Mucosa of rectum (tissue), 2 donors: ENCODE results near the gene TWF2.

Source experiments
- H3K27ac ChIP-seq, 2 donors: one replicate each; pipeline ENCODE4 v1.7.0; 2013; ENCODE audit warnings: inconsistent platforms in 2 of 2, low read depth in 2 of 2, low read length in 2 of 2
- H3K27me3 ChIP-seq, 2 donors: one replicate each; pipeline ENCODE4 v1.7.0; 2013; ENCODE audit warnings: low read length in 2 of 2; ENCODE audit not compliant: control insufficient read depth in 2 of 2, insufficient read depth in 2 of 2
- H3K36me3 ChIP-seq, 2 donors: one replicate each; pipeline ENCODE4 v1.7.0; 2013; ENCODE audit warnings: low read length in 2 of 2; ENCODE audit not compliant: control insufficient read depth in 2 of 2, insufficient read depth in 2 of 2
- H3K4me1 ChIP-seq, 2 donors: one replicate each; pipeline ENCODE4 v1.7.0; 2013; ENCODE audit warnings: low read length in 2 of 2, mild to moderate bottlenecking in 1 of 2; ENCODE audit not compliant: control insufficient read depth in 2 of 2, insufficient read depth in 2 of 2
- H3K4me3 ChIP-seq, 2 donors: one replicate each; pipeline ENCODE4 v1.7.0; 2013; ENCODE audit warnings: low read length in 2 of 2
- H3K9ac ChIP-seq, 2 donors: one replicate each; pipeline ENCODE4 v1.7.0; 2013; ENCODE audit warnings: low read length in 2 of 2, low read depth in 1 of 2, mild to moderate bottlenecking in 1 of 2
- H3K9me3 ChIP-seq, 2 donors: one replicate each; pipeline ENCODE4 v1.7.0; 2013; ENCODE audit warnings: low read length in 2 of 2; ENCODE audit not compliant: control insufficient read depth in 2 of 2
- donor health status: healthy.
- donor health status: Normal muscosa, but diverticular disease.

Gene TWF2

GRCh38 chr3:52259448-52259847, 20.5 kb upstream of the TWF2 start:
- Histone ChIP-seq H3K4me3 (no peak overlapping the region), H3K27ac (no peak overlapping the region), H3K36me3 (peaks cover 84 to 89% of the 10 kb centered on the region in 2 donors), H3K9me3 (no peaks in the 10 kb centered on the region), H3K27me3 (no peaks in the 10 kb centered on the region), H3K9ac (no peak overlapping the region), H3K4me1 (no peaks in the 10 kb centered on the region)

- Histone ChIP-seq H3K27me3 (no peaks in the 10 kb centered on the region), H3K9ac (no peak overlapping the region), H3K9me3 (no peaks in the 10 kb centered on the region), H3K4me1 (peaks cover 0 to under 1% of the 10 kb centered on the region in 2 donors), H3K36me3 (peaks cover 82 to 87% of the 10 kb centered on the region in 2 donors), H3K4me3 (no peak overlapping the region), H3K27ac (no peak overlapping the region)
These were observed 20.1 kb upstream of the TWF2 start for GRCh38 chr3:52259035-52259434.

GRCh38 chr3:52257911-52258310, 19.0 kb upstream of the TWF2 start:
- Histone ChIP-seq H3K27me3 (no peaks in the 10 kb centered on the region), H3K36me3 (peaks cover 82 to 89% of the 10 kb centered on the region in 2 donors), H3K9me3 (no peaks in the 10 kb centered on the region), H3K9ac (no peak overlapping the region), H3K4me3 (no peak overlapping the region), H3K4me1 (peaks cover 2 to 7% of the 10 kb centered on the region in 2 donors), H3K27ac (no peak overlapping the region)

GRCh38 chr3:52256622-52257021, 17.7 kb upstream of the TWF2 start:
- H3K4me3 ChIP-seq = no peak overlapping the region
- H3K9ac ChIP-seq = no peak overlapping the region
- H3K9me3 ChIP-seq = no peaks in the 10 kb centered on the region
- peaks cover 71 to 77% of the 10 kb centered on the region in 2 donors for H3K36me3 ChIP-seq
- H3K27ac ChIP-seq = no peak overlapping the region
- peaks cover 3 to 7% of the 10 kb centered on the region in 2 donors for H3K4me1 ChIP-seq
- H3K27me3 ChIP-seq = no peaks in the 10 kb centered on the region

- Histone ChIP-seq H3K36me3 (peaks cover 73 to 74% of the 10 kb centered on the region in 2 donors), H3K27ac (no peak overlapping the region), H3K9me3 (no peaks in the 10 kb centered on the region), H3K4me3 (no peak overlapping the region), H3K4me1 (peaks cover 3 to 7% of the 10 kb centered on the region in 2 donors), H3K27me3 (no peaks in the 10 kb centered on the region), H3K9ac (no peak overlapping the region)
These were observed 17.2 kb upstream of the TWF2 start for GRCh38 chr3:52256159-52256558.

GRCh38 chr3:52254608-52255007, 15.7 kb upstream of the TWF2 start:
- Histone ChIP-seq H3K27ac (no peak overlapping the region), H3K4me1 (peaks cover 3 to 7% of the 10 kb centered on the region in 2 donors), H3K36me3 (peaks cover 62 to 64% of the 10 kb centered on the region in 2 donors), H3K9me3 (no peaks in the 10 kb centered on the region), H3K9ac (no peak overlapping the region), H3K27me3 (no peaks in the 10 kb centered on the region), H3K4me3 (no peak overlapping the region)

- Histone ChIP-seq H3K27ac (peak overlapping the region; percentile 25 to 79), H3K27me3 (no peaks in the 10 kb centered on the region), H3K9me3 (no peaks in the 10 kb centered on the region), H3K4me1 (peaks cover 3 to 7% of the 10 kb centered on the region in 2 donors), H3K9ac (peak overlapping the region in 1 of 2 donors; percentile 42), H3K36me3 (peaks cover 56 to 61% of the 10 kb centered on the region in 2 donors), H3K4me3 (no peak overlapping the region)
These were observed 14.7 kb upstream of the TWF2 start for GRCh38 chr3:52253314-52254304.

GRCh38 chr3:52250122-52250521, 11.2 kb upstream of the TWF2 start:
- H3K4me1 ChIP-seq = peaks cover 10 to 14% of the 10 kb centered on the region in 2 donors
- no peaks in the 10 kb centered on the region for H3K27me3 ChIP-seq
- H3K36me3 ChIP-seq = peaks cover 27 to 33% of the 10 kb centered on the region in 2 donors
- no peak overlapping the region for H3K4me3 ChIP-seq
- H3K9me3 ChIP-seq = no peaks in the 10 kb centered on the region
- no peak overlapping the region for H3K27ac ChIP-seq
- no peak overlapping the region for H3K9ac ChIP-seq

GRCh38 chr3:52249683-52250082, 10.7 kb upstream of the TWF2 start:
- Histone ChIP-seq H3K27ac (no peak overlapping the region), H3K9me3 (no peaks in the 10 kb centered on the region), H3K27me3 (no peaks in the 10 kb centered on the region), H3K4me1 (peaks cover 13 to 18% of the 10 kb centered on the region in 2 donors), H3K4me3 (no peak overlapping the region), H3K36me3 (peaks cover 26 to 33% of the 10 kb centered on the region in 2 donors), H3K9ac (no peak overlapping the region)

- no peak overlapping the region for H3K27ac ChIP-seq
- H3K36me3 ChIP-seq = peaks cover 23 to 30% of the 10 kb centered on the region in 2 donors
- no peaks in the 10 kb centered on the region for H3K27me3 ChIP-seq
- no peak overlapping the region for H3K4me3 ChIP-seq
- no peak overlapping the region for H3K9ac ChIP-seq
- peaks cover 13 to 20% of the 10 kb centered on the region in 2 donors for H3K4me1 ChIP-seq
- no peaks in the 10 kb centered on the region for H3K9me3 ChIP-seq
These were observed 10.0 kb upstream of the TWF2 start for GRCh38 chr3:52248816-52249547.
